GM13976 (cell line): ENCODE data around the gene KCNJ11.

Experiments used
- DNase-seq: peaks from one replicate; pipeline ENCODE4 v3.0.0; 2012; ENCODE audit warnings: low spot score
- in situ Hi-C: fragments of 300-500 bp; cut with MboI; formaldehyde crosslinking; loops from one replicate; pipeline ENCODE4 v1.12.0; 2022; ENCODE audit warnings: low sequenced_read_pairs, mixed read lengths, inconsistent platforms; ENCODE audit not compliant: unreplicated experiment
- TF ChIP-seq, protein P1 (sequence below): IDR thresholded peaks from 2 replicates; pipeline ENCODE4 v1.5.1; 2012; ENCODE audit warnings: borderline replicate concordance, mild to moderate bottlenecking; ENCODE audit not compliant: insufficient read depth; ENCODE audit errors: extremely low read depth, missing control alignments, control extremely low read depth

The KCNJ11 gene

DNA sequence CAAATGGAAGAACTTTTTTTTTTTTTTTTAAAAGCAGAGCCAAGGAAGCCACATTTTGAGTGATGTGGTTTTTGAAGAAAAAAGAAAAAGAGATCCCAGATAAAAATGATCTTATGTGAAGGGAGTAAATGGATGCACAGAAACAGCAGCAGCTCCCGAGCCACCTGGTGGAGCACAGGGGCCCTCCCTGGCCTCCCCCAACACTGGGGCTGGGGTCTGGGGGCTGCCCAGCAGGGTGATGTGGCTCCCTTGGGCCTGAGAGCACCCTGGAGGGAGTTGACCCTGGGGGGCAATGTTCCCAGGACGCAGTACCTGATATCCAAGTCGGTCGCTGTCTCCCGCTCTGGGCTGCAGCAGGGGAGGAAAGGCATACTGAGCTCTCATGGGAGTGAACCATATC is 26.5 kb upstream of the KCNJ11 start:
- in situ Hi-C loops: no loop called here
- DNase-seq: no peak
- TF ChIP-seq, protein P1, sequence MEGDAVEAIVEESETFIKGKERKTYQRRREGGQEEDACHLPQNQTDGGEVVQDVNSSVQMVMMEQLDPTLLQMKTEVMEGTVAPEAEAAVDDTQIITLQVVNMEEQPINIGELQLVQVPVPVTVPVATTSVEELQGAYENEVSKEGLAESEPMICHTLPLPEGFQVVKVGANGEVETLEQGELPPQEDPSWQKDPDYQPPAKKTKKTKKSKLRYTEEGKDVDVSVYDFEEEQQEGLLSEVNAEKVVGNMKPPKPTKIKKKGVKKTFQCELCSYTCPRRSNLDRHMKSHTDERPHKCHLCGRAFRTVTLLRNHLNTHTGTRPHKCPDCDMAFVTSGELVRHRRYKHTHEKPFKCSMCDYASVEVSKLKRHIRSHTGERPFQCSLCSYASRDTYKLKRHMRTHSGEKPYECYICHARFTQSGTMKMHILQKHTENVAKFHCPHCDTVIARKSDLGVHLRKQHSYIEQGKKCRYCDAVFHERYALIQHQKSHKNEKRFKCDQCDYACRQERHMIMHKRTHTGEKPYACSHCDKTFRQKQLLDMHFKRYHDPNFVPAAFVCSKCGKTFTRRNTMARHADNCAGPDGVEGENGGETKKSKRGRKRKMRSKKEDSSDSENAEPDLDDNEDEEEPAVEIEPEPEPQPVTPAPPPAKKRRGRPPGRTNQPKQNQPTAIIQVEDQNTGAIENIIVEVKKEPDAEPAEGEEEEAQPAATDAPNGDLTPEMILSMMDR: no peak

GRCh38 chr11:17414317-17414737 is 25.9 kb upstream of the KCNJ11 start:
- in situ Hi-C loops: no loop called here
- DNase-seq: no peak
- TF ChIP-seq, protein P1: no peak

DNA sequence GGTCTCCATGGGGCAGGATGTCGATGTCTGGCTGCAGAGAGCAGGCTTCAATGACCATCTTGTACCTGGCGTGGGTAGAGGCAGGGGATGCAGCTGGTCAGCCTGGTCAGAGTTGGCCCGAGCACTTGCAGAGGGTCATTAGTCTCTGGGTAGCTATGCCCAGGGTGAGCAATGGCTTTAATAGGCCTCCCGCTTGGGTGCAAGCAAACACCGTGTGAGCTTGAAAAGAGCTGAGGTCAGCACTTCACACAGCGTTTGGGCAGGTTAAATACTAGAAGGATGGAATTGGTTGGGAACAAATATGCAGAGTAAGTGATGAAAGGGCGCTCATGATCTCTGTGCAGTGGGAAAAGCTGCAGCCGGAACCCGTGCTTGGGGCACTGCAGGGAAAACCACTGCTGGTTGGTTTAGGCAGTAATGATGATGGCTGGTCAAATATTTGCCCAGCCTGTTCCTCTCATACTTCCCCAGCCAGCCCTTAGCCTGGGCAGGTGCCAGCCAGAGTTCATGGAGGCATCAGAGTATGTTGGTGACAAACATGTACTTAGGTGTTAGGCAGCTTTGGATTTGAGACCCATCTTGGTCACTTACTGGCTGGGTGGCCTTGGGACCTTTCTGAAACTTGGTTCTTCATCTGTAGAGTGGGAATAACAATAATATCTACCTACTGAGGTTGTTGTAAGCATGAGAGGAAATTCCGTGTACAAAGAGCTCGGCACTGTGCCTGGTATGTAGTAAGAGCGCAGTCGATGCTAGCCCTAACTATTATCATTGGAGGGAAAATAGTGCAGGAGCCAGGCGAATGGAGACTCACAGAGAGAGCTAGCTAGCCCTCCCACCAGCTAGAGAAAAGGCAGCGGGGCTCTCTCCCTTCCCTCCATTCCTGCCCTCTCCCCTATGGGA is 25.2 kb upstream of the KCNJ11 start:
- DNase-seq: no peak
- TF ChIP-seq, protein P1: no peak
- in situ Hi-C loops: no loop called here

DNA sequence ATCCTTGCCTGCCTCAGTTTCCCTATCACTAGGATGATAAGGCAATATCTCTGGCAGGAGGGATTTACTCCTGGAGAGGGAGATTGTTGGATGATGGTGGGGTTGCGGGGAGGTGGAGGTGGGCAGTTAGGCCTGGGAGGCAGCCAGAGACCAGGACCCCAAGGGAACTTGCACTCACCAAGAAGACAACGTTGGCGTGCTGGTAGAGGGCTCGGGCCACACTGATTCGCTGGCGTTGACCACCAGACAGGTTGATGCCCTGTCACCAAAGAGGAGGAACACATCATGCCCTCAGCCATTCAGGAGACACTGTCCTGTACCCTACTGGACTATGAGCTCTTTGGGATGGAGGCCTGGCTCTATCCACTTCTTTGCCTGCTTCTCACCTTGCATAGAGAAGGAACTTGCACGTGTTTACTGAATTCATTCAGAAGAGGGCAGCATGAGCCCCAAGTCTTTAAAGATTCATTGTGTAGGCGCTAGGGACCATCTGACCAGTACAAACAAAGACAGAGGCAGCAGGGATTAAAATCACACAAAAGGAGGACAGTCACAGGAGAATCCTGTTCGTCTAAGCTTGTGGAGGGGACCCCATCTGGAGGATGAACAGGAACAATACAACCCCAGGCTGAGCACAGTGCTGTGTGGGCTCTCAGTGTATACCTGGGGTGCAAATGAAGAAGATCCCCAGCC is 24.2 kb upstream of the KCNJ11 start:
- in situ Hi-C loops: no loop called here
- TF ChIP-seq, protein P1: no peak
- no peak for DNase-seq

DNA sequence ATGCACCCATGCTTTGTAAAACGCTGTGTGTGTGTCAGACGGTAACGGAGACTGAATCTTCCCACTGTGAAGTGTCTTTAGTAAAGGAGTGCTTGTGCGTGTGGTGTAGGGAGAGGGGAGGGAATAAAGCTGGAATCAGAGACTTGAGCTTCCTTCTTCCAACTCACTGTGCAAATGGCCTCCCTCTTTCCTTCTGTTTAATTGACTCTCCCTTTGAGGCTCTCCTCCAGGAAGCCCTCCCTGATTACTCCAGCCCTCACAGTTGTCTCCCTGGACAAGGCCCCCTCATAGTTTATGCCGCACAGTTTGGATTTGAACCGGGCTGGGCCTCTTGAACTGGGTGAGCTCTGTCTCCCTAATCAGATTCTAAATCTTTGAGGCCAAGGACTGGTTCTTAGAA is 23.0 kb upstream of the KCNJ11 start:
- no peak for DNase-seq
- TF ChIP-seq, protein P1: no peak

GRCh38 chr11:17410606-17411379 is 22.3 kb upstream of the KCNJ11 start:
- in situ Hi-C loops: no loop called here
- TF ChIP-seq, protein P1: no peak
- no peak for DNase-seq

More for the DNA sequence above, 23.0 kb upstream of the KCNJ11 start:
- in situ Hi-C loops: no loop called here
